NK-92 treated with Interleukin-12 subunit alpha and Interleukin-12 subunit beta, amount 100 ng/mL, for 24 hours (cell line): Measurements from ENCODE around the gene PLLP.

ENCODE experiments used
- DNase-seq: peaks from one replicate; lab custom pipeline; 2025; lab: John Stamatoyannopoulos, UW

Gene PLLP

DNA sequence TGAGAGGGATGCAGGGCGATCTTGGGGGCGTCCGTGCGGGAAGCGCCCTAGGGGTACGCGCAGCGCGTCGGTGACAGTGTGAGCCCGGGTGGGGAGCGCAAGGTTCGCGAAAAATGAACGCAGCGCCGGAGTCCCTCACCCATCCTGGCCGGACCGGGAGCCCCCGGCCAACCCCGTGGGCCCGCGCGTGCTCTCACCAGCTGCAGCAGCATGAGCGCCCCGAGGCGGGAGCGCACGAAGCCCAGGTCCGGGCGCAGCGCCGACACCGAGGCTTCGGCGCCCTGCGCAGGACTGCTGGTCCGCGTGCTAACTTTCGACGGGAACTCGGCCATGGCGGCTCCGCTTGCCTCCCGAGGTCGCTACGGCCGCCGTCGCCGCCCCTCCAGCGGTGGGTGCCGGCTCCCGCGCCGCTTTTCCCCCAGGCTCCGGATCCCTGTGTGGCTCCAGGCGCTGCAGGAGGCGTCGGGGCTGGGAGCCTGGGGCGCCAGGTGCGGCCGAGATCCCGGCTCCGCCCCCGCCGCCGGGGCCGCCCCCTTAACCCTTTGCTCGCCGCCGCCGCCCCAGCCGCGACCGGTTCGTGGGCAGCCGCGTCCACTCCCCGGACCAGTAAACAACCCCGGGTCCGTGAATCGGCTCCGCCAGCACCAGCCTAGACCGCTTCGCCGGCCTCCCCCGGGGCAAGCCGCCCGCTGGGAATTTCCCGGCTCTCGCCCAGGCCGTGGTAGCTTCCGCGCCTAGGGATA is at the start of gene PLLP:
Gene PLLP, minus strand, starts transcription at position 464 of the 743 bp plus-strand sequence. Its CDS starts 132 bp downstream, at position 332.
- DNase-seq: no peak

DNA sequence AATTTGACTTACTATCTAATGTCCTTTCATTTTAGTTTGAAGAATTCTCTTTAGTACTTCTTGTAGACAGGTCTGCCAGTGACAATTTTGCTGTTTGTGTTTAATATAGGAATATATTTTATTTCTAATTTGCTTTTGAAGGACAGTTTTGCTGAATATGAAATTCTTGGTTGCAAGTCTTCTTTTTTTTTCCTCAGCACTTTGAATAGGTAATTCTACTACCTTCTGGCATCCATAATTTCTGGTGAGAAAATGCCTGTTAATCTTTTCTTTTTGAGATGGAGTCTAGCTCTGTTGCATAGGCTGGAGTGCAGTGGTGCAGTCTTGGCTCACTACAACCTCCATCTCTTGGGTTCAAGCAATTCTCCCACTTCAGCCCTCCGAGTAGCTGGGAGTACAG is 48.9 kb upstream of the PLLP start:
- DNase-seq: no peak

- DNase-seq: no peak
These were observed 46.9 kb upstream of the PLLP start for GRCh38 chr16:57331355-57331754.

GRCh38 chr16:57329718-57330327 is 45.4 kb upstream of the PLLP start:
- DNase-seq: no peak

DNA sequence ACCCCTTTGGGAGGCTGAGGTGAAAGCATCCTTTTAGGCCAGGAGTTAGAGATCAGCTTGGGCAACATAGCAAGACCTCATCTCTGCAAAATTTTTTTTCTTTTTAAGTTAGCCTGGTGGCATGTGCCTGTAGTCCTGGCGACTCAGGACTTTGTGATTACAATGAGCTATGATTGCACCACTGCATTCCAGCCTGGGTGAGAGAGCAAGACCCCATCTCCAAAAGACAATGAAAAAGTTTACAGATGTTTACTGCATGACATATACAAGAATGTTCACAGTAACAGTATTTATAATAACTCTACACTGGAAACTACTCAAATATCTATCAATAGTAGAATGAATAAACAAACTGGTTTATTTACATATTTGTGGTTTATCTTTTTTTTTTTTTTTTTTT is 41.0 kb upstream of the PLLP start:
- no peak for DNase-seq

DNA sequence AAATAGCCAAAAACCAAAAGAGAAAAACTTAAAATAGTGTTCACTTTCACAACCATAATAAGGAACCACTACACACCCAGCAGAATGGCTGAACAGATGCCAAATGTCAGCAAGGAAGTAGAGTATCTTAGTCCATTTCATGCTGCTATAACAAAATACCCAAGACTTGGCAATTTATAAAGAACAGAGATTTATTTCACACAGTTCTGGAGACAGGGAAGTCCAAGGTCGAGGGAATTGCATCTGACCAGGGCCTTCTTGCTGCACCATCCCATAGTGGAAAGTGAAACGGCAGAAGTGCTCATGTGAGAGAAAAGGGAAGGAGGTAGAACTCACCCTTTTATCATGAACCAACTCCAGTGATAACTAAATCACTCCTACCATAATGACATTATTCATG is 40.3 kb upstream of the PLLP start:
- no peak for DNase-seq

DNA sequence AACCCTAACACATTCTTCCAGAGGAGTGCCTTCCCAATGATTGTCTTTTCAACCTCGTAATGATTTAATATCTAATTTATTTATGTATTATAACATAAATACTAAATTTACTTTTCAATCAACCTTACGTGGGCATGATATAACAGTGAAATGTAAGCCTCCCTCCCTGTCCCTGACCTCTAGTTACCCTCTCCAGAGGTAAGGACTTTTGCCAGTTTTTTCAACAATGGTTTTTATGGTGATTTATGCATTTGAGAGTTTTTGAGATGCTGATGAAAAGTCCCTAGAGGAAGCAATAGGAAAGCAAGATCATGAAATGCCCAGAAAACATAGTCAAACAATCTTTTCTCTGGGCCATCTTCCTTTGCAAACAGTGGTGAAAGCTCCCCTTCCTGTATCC is 35.2 kb upstream of the PLLP start:
- no peak for DNase-seq

- DNase-seq: no peak
These were observed 33.9 kb upstream of the PLLP start for GRCh38 chr16:57318240-57318970.

- DNase-seq: no peak
These were observed 32.0 kb upstream of the PLLP start for GRCh38 chr16:57316390-57317017.

DNA sequence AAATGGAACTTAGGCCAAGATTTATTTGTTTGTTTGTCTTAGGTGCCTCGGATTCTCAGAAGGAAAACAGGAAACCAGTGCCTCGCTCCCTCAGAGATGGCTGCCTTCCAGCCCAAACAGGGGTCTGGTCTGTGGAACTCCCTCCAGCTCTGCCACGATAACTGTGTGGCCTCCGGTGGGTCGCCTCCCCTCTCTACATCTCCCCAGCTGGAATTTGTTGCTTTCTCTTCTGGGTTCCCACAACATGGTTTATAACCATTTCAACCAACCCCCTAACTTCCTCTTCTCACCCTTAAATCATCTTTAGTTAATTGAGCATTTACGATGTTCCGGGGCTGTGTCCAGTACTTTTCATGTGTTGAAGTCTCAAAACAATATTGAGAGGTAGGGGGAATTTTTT is 30.9 kb upstream of the PLLP start:
- no peak for DNase-seq

DNA sequence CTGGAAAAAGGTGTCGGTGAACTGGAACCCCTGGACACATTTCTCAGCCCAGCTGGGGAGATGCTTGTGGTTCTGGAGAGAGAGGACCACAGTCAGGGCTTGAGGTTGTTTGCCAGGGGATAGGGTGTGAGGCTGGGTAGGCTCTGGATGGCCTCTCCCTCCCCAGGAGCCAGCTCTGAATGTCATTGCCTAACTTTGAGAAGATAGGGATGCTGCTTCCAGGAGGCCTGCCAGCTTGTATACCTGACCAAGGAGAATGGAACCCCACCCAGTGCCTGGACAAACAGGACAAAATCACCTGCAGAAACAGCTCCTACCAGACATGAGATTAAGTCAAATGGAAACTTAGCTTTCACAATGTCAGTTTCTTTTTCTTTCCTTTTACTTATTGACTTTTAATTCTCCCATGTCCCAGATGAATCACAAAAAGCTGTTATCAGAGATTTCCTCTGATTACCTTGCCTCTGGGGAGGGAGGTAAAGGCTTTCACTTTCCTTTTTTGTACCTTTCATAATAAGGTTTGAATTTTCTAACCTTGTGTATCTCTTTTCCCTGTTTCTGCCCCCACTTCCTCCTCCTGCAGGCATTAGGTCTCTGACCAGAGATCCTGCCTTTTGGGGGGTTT is 29.8 kb upstream of the PLLP start:
- no peak for DNase-seq

GRCh38 chr16:57313509-57313908 is 29.0 kb upstream of the PLLP start:
- DNase-seq: no peak

DNA sequence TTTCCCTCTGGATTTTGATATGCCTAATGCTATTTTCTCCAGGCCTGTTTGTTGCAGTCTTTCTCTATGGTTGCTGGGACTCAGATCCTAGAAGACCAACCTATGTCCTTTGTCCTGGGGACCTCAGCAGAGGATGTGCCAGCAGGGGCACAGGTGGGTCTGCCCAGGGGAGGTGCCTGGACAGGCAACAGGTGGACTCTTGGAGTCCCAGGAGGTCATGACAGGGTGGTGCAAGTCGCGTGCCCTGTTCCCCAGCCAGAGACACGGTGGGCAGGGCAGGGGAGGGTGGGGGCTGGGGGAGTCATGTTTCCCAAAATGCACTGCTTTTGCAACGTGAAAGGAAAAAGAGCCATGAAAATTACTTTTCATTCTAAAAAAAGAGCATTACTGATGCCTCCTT is 26.3 kb upstream of the PLLP start:
- no peak for DNase-seq

- no peak for DNase-seq
These were observed 23.6 kb upstream of the PLLP start for GRCh38 chr16:57308041-57308440.

DNA sequence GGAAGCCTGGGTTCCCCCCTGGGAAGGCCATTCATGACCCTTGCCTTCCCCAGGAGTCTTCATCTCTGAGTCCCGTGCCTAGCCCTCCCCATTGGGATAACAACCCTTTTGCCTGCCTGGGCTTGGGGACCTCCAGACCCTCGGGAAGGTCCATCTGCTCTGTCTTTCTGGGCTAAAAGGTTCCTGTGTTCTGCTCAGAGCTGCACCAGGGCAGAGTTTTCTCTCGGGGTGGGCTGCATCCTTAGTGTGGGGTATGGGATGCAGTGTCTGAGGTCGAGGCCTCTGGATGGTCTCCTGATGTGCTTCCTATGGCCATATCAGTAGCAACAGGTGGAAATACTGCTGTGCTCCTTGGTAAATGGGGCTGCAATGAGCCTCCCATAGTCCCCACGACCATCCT is 22.9 kb upstream of the PLLP start:
- no peak for DNase-seq

GRCh38 chr16:57306676-57307341 is 22.3 kb upstream of the PLLP start:
- DNase-seq: no peak

- no peak for DNase-seq
These were observed 20.8 kb upstream of the PLLP start for GRCh38 chr16:57305159-57305811.

DNA sequence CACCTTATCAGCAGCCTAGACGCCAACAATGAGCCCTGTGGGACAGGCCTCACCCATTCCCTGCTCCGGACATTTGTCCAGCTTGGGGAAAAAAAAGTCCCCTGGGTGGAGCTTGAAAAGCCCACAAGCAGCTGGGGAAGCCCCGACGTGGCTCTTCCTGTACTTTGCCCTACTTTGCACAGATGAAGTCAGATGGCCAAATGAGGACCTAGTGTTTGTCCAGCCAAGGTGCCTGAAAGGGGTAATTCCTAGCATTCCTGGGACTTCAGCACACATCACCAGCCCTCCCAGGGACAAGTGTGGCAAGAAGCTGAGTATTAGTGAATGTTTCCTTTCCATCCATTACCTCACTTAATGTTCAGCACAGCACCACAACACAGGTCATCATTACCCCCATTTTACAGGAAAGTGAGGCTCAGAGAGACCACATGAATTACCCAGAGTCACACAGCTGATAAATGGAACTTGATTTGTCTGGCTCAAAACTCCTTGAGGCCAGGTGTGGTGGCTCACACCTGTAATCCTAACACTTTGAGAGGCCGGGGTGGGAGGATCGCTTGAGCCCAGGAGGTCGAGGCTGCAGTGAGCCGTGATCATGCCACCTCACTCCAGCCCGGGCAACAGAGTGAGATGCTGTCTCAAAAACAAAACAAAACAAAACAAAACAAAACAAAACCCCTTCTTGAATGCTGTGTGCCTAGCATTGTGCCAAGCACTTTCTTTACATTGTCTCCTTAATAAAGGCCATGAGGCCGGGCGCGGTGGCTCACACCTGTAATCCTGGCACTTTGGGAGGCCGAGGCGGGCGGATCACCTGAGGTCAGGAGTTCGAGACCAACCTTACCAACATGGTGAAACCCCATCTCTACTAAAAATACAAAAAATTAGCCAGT is 19.9 kb upstream of the PLLP start:
- DNase-seq: no peak

DNA sequence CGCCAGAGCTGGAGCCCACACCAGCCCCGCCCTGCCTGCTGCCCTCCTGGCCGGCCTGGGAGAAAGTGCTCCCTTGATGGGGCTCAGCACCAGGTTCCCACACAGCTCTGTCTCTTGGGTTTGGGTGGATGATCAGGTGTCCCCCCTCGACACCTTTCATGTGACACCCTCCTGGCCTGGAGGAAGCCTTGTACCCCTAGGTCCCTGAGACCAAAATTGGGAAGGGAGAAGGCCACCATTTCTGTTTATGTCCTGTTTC is 19.4 kb upstream of the PLLP start:
- DNase-seq: no peak
